ENCODE results near the gene GATD1. TPM values are rescaled to one million over a fixed set of nuclear protein-coding genes. Genes with fewer than 3 reads are reported as not detected.

The GATD1 gene
- total and polyA plus RNA-seq, 2 donors (not counting 1 experiment from before 2014, with no cell fraction given): 14.7 to 20.3 TPM

GRCh38 chr11:800473-800872 lies 23.2 kb upstream of the GATD1 start:
- H2AFZ ChIP-seq (ENCODE audit: low read length): no peak overlapping the region
- H3K4me3 ChIP-seq (replicated peaks in 1 of 4; ENCODE audit: control extremely low read depth in 1 of 4, insufficient read depth in 1 of 4, low read depth in 3 of 4, low read length in 4 of 4): no peak overlapping the region
- H3K9me3 ChIP-seq (ENCODE audit: control insufficient read depth, insufficient read depth, low read depth, low read length): no peaks in the 10 kb centered on the region
- H3K27me3 ChIP-seq (ENCODE audit: control insufficient read depth, insufficient read depth, low read length): no peaks in the 10 kb centered on the region
- no peaks in the 10 kb centered on the region for H4K20me1 ChIP-seq (ENCODE audit: control insufficient read depth, extremely low read depth, insufficient read depth, low read length)
- no peak overlapping the region for H3K4me2 ChIP-seq (ENCODE audit: extremely low read depth, insufficient read depth, low read length)
- H3K36me3 ChIP-seq (ENCODE audit: control insufficient read depth, insufficient read depth, low read length): peaks cover 20% of the 10 kb centered on the region
- TF ChIP-seq EZH2 (IDR thresholded peaks at IDR 0.05; ENCODE audit: low read length, missing control alignments): no peak
- TF ChIP-seq, protein P1, sequence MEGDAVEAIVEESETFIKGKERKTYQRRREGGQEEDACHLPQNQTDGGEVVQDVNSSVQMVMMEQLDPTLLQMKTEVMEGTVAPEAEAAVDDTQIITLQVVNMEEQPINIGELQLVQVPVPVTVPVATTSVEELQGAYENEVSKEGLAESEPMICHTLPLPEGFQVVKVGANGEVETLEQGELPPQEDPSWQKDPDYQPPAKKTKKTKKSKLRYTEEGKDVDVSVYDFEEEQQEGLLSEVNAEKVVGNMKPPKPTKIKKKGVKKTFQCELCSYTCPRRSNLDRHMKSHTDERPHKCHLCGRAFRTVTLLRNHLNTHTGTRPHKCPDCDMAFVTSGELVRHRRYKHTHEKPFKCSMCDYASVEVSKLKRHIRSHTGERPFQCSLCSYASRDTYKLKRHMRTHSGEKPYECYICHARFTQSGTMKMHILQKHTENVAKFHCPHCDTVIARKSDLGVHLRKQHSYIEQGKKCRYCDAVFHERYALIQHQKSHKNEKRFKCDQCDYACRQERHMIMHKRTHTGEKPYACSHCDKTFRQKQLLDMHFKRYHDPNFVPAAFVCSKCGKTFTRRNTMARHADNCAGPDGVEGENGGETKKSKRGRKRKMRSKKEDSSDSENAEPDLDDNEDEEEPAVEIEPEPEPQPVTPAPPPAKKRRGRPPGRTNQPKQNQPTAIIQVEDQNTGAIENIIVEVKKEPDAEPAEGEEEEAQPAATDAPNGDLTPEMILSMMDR (conservative IDR thresholded peaks at IDR 0.05 in 1 of 2, IDR thresholded peaks at IDR 0.05 in 1 of 2; ENCODE audit: low read depth in 1 of 2, low read length in 2 of 2): no peak
- peaks cover 7% of the 10 kb centered on the region for H3K79me2 ChIP-seq (ENCODE audit: control insufficient read depth, insufficient read depth, low read length)
- DNase-seq (ENCODE audit: low read depth in 2 of 2): no peak
- H3K4me1 ChIP-seq (ENCODE audit: control insufficient read depth, extremely low read depth, insufficient read depth, low read length): peaks cover 17% of the 10 kb centered on the region
- H3K9ac ChIP-seq (ENCODE audit: insufficient read depth, low read length): no peak overlapping the region
- no peak overlapping the region for H3K27ac ChIP-seq (ENCODE audit: insufficient read depth, low read length)

DNA sequence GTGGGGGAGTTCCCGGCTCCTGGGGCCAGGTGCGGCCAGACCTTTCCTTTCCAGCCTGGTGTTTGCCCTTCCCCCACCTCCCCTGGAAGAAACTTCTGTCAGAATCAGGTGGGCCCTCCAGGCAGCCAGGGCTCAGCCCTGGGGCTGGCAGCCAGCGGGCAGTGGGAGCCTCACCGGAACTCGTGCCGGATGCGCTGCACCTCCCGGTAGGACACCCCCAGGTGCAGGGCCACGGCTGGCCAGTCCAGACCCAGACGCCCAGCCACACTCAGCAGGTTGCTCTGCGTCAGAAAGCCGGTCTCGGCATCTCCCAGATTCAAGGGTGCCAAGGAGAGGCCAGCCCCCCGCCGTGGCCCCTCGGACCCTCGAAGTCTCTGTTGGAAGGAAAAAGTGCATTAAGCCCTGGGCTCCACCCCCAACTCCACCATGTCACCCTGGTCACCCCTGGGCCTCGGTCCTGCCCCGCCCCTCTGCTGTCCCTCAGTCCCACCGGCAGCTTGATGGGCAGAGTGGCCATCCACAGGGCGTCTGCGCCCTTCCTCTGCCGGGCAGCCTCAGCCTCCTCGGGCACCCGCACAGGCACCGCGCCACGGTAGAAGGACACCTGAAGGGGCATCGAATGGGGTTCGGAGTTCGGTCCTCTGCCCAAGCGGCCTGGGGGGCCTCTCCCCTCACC lies 22.5 kb upstream of the GATD1 start:
- Histone ChIP-seq H3K9me3 (ENCODE audit: control insufficient read depth, insufficient read depth, low read depth, low read length) (no peaks in the 10 kb centered on the region), H3K27ac (ENCODE audit: insufficient read depth, low read length) (no peak overlapping the region), H3K4me3 (replicated peaks in 1 of 4; ENCODE audit: control extremely low read depth in 1 of 4, insufficient read depth in 1 of 4, low read depth in 3 of 4, low read length in 4 of 4) (no peak overlapping the region), H3K36me3 (ENCODE audit: control insufficient read depth, insufficient read depth, low read length) (peaks cover 20% of the 10 kb centered on the region), H4K20me1 (ENCODE audit: control insufficient read depth, extremely low read depth, insufficient read depth, low read length) (no peaks in the 10 kb centered on the region), H3K79me2 (ENCODE audit: control insufficient read depth, insufficient read depth, low read length) (peaks cover 13% of the 10 kb centered on the region), H3K27me3 (ENCODE audit: control insufficient read depth, insufficient read depth, low read length) (no peaks in the 10 kb centered on the region), H3K4me1 (ENCODE audit: control insufficient read depth, extremely low read depth, insufficient read depth, low read length) (peaks cover 17% of the 10 kb centered on the region), H2AFZ (ENCODE audit: low read length) (no peak overlapping the region), H3K9ac (ENCODE audit: insufficient read depth, low read length) (no peak overlapping the region), H3K4me2 (ENCODE audit: extremely low read depth, insufficient read depth, low read length) (no peak overlapping the region)
- no peak for DNase-seq (ENCODE audit: low read depth in 2 of 2)
- TF ChIP-seq EZH2 (IDR thresholded peaks at IDR 0.05; ENCODE audit: low read length, missing control alignments): no peak
- TF ChIP-seq, protein P1 (conservative IDR thresholded peaks at IDR 0.05 in 1 of 2, IDR thresholded peaks at IDR 0.05 in 1 of 2; ENCODE audit: low read depth in 1 of 2, low read length in 2 of 2): no peak

- Histone ChIP-seq H2AFZ (ENCODE audit: low read length) (peak within 1 kb of the TSS; percentile 17), H3K27me3 (ENCODE audit: control insufficient read depth, insufficient read depth, low read length) (no peaks in the 10 kb centered on the region), H3K36me3 (ENCODE audit: control insufficient read depth, insufficient read depth, low read length) (peaks cover 27% of the 10 kb centered on the region), H4K20me1 (ENCODE audit: control insufficient read depth, extremely low read depth, insufficient read depth, low read length) (no peaks in the 10 kb centered on the region), H3K79me2 (ENCODE audit: control insufficient read depth, insufficient read depth, low read length) (peaks cover 17% of the 10 kb centered on the region), H3K9ac (ENCODE audit: insufficient read depth, low read length) (peak within 1 kb of the TSS; percentile 78), H3K4me1 (ENCODE audit: control insufficient read depth, extremely low read depth, insufficient read depth, low read length) (peaks cover 7% of the 10 kb centered on the region), H3K27ac (ENCODE audit: insufficient read depth, low read length) (peak within 1 kb of the TSS; percentile 88), H3K9me3 (ENCODE audit: control insufficient read depth, insufficient read depth, low read depth, low read length) (no peaks in the 10 kb centered on the region), H3K4me2 (ENCODE audit: extremely low read depth, insufficient read depth, low read length) (peak within 1 kb of the TSS; percentile 100), H3K4me3 (replicated peaks in 1 of 4; ENCODE audit: control extremely low read depth in 1 of 4, insufficient read depth in 1 of 4, low read depth in 3 of 4, low read length in 4 of 4) (peak within 1 kb of the TSS; percentile 62 to 87 (median 74))
- DNase-seq (ENCODE audit: low read depth in 2 of 2): peak; percentile 63 to 68
- no peak for TF ChIP-seq EZH2 (IDR thresholded peaks at IDR 0.05; ENCODE audit: low read length, missing control alignments)
- TF ChIP-seq, protein P1 (conservative IDR thresholded peaks at IDR 0.05 in 1 of 2, IDR thresholded peaks at IDR 0.05 in 1 of 2; ENCODE audit: low read depth in 1 of 2, low read length in 2 of 2): peak; percentile 38 to 56
These were observed 20.9 kb upstream of the GATD1 start, which contains the start of gene SLC25A22 for GRCh38 chr11:798093-798713. Gene SLC25A22 (minus strand): TSS chr11:798281. CDS start chr11:795006, 3,275 bp downstream.
